Progenitor cell of endocrine pancreas (in vitro differentiated cells): ENCODE data around the gene CHPF. TPM values are rescaled to one million over a fixed set of nuclear protein-coding genes. Genes with fewer than 3 reads are reported as not detected.

Experiments used
- DNase-seq: peaks from one replicate; pipeline ENCODE4 v3.0.0; 2021; ENCODE audit warnings: low spot score; ENCODE audit not compliant: unreplicated experiment
- H3K27ac Mint-ChIP-seq: 2 replicates; pipeline ENCODE4 v1.8.0; 2021; ENCODE audit warnings: mild to moderate bottlenecking, moderate library complexity, mixed read lengths
- H3K27me3 Mint-ChIP-seq: 2 replicates; pipeline ENCODE4 v1.8.0; 2021; ENCODE audit warnings: mixed read lengths
- H3K36me3 Mint-ChIP-seq: 2 replicates; pipeline ENCODE4 v1.8.0; 2022; ENCODE audit warnings: mixed read lengths; ENCODE audit not compliant: insufficient read depth
- H3K4me1 Mint-ChIP-seq: 2 replicates; pipeline ENCODE4 v1.8.0; 2021; ENCODE audit warnings: low read depth, mixed read lengths
- H3K4me3 Mint-ChIP-seq: 2 replicates; pipeline ENCODE4 v1.8.0; 2021; ENCODE audit warnings: low read depth, mild to moderate bottlenecking, moderate library complexity, mixed read lengths
- H3K9me3 Mint-ChIP-seq: 2 replicates; pipeline ENCODE4 v1.8.0; 2021; ENCODE audit warnings: low read depth, mixed read lengths
- total RNA-seq: library from RNA; stranded (reverse); gene quantifications from 2 replicates; pipeline ENCODE4 v1.2.1, GENCODE V29; 2021
- TF ChIP-seq, protein P1 (sequence below): fragments of 200-600 bp; sonication (generic); IDR thresholded peaks from one replicate; pipeline ENCODE4 v1.5.0; 2021; ENCODE audit warnings: antibody characterized with exemption, mild to moderate bottlenecking; ENCODE audit not compliant: unreplicated experiment

Gene CHPF
- total RNA-seq, 1 donor from 2014 or later, result 49.1 TPM

DNA sequence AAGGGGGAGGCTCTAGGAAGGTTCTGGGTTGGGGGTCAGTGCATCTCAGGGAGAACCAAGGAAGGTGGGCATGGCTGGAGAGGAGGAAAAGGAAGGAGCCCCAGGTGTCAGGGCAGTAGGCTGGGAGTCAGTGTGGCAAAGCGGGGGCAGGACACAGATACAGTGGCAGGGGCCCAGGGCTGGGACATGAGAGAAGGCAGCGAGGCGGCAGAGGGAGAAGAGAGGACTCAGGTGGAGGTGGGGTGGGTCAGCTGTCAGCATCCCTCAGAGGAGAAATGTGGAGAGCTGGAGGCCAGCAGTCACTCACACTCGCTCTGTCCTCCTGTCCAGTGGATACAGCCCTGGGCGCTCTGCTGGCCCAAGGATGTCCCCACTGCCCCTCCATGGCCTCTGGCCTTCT lies 50.5 kb downstream of the CHPF start:
- DNase-seq, result no peak
- Mint-ChIP-seq H3K27me3 (peaks cover 68% of the 10 kb centered on the region), H3K4me1 (no peaks in the 10 kb centered on the region), H3K4me3 (no peak overlapping the region), H3K27ac (no peak overlapping the region), H3K36me3 (no peaks in the 10 kb centered on the region), H3K9me3 (no peaks in the 10 kb centered on the region)
- TF ChIP-seq, protein P1, sequence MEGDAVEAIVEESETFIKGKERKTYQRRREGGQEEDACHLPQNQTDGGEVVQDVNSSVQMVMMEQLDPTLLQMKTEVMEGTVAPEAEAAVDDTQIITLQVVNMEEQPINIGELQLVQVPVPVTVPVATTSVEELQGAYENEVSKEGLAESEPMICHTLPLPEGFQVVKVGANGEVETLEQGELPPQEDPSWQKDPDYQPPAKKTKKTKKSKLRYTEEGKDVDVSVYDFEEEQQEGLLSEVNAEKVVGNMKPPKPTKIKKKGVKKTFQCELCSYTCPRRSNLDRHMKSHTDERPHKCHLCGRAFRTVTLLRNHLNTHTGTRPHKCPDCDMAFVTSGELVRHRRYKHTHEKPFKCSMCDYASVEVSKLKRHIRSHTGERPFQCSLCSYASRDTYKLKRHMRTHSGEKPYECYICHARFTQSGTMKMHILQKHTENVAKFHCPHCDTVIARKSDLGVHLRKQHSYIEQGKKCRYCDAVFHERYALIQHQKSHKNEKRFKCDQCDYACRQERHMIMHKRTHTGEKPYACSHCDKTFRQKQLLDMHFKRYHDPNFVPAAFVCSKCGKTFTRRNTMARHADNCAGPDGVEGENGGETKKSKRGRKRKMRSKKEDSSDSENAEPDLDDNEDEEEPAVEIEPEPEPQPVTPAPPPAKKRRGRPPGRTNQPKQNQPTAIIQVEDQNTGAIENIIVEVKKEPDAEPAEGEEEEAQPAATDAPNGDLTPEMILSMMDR, result no peak

DNA sequence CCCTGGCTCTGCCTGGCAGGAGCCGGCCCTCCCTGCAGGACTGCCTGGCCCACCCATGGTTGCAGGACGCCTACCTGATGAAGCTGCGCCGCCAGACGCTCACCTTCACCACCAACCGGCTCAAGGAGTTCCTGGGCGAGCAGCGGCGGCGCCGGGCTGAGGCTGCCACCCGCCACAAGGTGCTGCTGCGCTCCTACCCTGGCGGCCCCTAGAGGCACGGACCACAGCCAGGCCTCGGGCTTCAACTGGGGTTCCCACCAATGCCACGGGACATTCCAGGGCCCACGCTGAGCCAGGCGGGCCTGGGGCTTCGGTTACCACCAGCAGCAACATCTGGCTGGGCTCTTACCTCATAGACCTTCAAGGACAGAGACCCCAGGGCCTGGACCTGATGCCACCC lies 51.0 kb downstream of the CHPF start:
- no peak for DNase-seq
- no peaks in the 10 kb centered on the region for H3K9me3 Mint-ChIP-seq
- no peaks in the 10 kb centered on the region for H3K4me1 Mint-ChIP-seq
- H3K36me3 Mint-ChIP-seq, result no peaks in the 10 kb centered on the region
- H3K27me3 Mint-ChIP-seq, result peaks cover 70% of the 10 kb centered on the region
- TF ChIP-seq, protein P1, result peak; percentile 47
- no peak overlapping the region for H3K4me3 Mint-ChIP-seq
- no peak overlapping the region for H3K27ac Mint-ChIP-seq

DNA sequence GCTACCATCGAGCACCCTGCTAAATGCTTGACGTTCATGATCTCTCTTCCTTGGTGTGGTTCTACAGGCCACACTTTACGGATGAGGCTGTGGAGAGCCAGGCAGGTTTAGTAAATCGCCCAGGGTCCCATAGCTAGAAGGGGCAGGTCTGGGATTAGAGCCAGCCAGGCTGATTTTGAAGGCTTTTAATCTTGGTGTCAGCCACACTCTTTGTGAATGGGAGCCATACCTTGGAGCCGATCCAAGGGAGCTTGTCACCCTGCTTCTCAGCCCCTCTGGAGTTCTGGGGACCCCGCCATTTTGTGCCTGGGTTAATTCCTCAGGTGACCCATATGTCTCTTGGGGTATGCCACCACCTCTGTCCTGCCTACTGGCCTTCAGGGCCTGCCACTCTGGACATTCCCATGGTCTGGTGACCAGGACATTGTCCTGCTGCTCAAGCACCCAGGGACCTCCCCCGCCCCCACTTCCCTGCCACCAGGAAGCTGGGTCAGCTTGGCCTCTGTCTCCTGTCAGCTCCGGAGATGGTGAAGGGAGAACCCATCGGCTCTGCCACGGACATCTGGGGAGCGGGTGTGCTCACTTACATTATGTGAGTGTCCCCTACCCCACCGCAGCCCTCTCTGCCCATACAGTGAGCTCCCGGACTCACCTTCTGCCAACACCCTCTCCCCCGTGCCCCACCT lies 52.2 kb downstream of the CHPF start:
- Mint-ChIP-seq H3K4me1 (no peaks in the 10 kb centered on the region), H3K27ac (no peak overlapping the region), H3K36me3 (no peaks in the 10 kb centered on the region), H3K4me3 (no peak overlapping the region), H3K9me3 (no peaks in the 10 kb centered on the region), H3K27me3 (peaks cover 71% of the 10 kb centered on the region)
- no peak for DNase-seq
- TF ChIP-seq, protein P1, result no peak

DNA sequence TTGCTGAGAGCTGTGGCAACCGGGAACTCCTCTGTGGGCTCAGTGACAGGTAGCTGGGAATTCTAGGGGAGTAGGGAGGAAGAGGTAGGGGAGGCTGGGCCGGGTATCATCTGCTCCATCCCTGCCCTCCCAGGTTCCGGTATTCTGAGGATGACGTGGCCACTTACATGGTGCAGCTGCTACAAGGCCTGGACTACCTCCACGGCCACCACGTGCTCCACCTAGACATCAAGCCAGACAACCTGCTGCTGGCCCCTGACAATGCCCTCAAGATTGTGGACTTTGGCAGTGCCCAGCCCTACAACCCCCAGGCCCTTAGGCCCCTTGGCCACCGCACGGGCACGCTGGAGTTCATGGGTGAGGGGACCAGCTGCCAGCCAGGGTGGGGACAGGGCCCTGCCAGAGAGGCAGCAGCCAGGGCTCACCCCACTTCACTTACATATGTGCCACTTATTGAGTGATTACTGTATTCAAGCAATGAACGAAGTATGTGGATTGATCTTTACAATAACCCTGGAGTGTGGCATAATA lies 52.9 kb downstream of the CHPF start:
- Mint-ChIP-seq H3K4me1 (no peaks in the 10 kb centered on the region), H3K36me3 (no peaks in the 10 kb centered on the region), H3K27ac (no peak overlapping the region), H3K4me3 (no peak overlapping the region), H3K27me3 (peaks cover 70% of the 10 kb centered on the region), H3K9me3 (no peaks in the 10 kb centered on the region)
- TF ChIP-seq, protein P1, result no peak
- no peak for DNase-seq

DNA sequence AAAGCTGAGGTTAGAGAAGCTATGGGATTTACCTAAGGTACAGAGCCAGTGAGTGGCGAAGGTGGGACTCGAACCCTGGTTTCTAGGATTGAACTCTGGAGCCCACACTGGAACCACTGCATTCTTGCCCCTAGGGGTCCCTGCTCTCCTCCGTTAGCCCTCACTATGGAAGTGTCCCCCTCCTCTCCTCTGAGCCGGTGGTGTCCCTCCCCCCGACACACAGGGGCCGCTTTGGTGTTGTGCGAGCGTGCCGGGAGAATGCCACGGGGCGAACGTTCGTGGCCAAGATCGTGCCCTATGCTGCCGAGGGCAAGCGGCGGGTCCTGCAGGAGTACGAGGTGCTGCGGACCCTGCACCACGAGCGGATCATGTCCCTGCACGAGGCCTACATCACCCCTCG lies 53.4 kb downstream of the CHPF start:
- Mint-ChIP-seq H3K9me3 (no peaks in the 10 kb centered on the region), H3K27me3 (peaks cover 70% of the 10 kb centered on the region), H3K27ac (no peak overlapping the region), H3K36me3 (no peaks in the 10 kb centered on the region), H3K4me3 (no peak overlapping the region), H3K4me1 (no peaks in the 10 kb centered on the region)
- DNase-seq, result no peak
- TF ChIP-seq, protein P1, result no peak
